GM13977 (cell line): ENCODE measurements around the gene CPTP.

Experiments
- DNase-seq: peaks from one replicate; pipeline ENCODE4 v3.0.0; 2012; ENCODE audit warnings: low spot score
- in situ Hi-C: fragments of 300-500 bp; cut with MboI; formaldehyde crosslinking; loops from one replicate; pipeline ENCODE4 v1.12.0; 2022; ENCODE audit warnings: low sequenced_read_pairs, low pct_unique_long_range_greater_than_20kb, mixed read lengths, inconsistent platforms; ENCODE audit not compliant: unreplicated experiment
- TF ChIP-seq, protein P1 (sequence below): IDR thresholded peaks from 2 replicates; pipeline ENCODE4 v1.5.1; 2012; ENCODE audit warnings: mild to moderate bottlenecking, control low read depth; ENCODE audit not compliant: insufficient read depth; ENCODE audit errors: extremely low read depth, missing control alignments

Gene CPTP

DNA sequence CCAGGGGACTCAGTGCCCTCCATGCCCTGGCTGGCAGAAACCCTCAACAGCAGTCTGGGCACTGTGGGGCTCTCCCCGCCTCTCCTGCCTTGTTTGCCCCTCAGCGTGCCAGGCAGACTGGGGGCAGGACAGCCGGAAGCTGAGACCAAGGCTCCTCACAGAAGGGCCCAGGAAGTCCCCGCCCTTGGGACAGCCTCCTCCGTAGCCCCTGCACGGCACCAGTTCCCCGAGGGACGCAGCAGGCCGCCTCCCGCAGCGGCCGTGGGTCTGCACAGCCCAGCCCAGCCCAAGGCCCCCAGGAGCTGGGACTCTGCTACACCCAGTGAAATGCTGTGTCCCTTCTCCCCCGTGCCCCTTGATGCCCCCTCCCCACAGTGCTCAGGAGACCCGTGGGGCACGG is 3.7 kb downstream of the CPTP start:
- no peak for DNase-seq
- in situ Hi-C loops, result no loop called here
- TF ChIP-seq, protein P1, sequence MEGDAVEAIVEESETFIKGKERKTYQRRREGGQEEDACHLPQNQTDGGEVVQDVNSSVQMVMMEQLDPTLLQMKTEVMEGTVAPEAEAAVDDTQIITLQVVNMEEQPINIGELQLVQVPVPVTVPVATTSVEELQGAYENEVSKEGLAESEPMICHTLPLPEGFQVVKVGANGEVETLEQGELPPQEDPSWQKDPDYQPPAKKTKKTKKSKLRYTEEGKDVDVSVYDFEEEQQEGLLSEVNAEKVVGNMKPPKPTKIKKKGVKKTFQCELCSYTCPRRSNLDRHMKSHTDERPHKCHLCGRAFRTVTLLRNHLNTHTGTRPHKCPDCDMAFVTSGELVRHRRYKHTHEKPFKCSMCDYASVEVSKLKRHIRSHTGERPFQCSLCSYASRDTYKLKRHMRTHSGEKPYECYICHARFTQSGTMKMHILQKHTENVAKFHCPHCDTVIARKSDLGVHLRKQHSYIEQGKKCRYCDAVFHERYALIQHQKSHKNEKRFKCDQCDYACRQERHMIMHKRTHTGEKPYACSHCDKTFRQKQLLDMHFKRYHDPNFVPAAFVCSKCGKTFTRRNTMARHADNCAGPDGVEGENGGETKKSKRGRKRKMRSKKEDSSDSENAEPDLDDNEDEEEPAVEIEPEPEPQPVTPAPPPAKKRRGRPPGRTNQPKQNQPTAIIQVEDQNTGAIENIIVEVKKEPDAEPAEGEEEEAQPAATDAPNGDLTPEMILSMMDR, result no peak

DNA sequence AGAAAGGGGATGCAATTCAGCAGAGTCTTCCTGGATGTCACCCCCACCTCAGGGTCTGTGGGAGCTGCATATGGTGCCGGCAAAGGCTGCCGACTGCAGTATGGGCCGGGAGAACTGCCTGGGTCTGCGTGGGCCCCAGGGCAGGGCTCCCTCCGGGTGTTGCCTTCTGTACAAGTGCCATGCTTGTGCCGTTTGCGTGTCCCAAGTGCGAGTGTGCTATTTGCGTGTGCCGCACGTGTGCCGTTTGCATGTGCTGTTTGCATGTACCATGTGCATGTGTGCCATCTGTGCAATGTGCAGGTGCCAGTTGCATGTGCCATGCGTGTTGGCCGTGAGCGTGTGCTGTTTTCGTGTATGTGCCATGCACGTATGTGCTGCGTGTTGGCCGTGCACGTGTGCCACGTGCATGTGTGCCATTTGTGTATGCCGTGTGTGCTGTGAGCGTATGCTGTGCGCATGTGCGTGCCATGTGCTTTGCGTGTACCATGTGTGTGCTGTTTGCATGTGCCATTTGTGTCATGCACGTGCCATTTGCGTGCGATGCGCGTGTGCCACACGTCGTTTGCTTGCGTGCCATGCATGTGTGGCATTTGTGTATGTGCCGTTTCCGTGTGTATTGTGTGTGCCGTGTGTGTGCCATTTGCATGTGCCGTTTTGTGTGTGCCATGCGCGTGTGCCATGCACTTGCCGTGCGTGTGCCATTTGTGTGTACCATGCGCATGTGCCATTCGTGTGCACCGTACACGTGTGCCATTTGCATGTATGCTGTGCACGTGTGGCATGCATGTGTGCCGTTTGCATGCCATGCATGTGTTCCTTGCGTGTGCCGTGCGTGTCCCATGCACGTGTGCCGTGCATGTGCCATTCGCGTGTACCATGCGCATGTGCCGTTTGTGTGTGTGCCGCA is 5.0 kb downstream of the CPTP start:
- TF ChIP-seq, protein P1, result no peak
- in situ Hi-C loops, result no loop called here
- no peak for DNase-seq

GRCh38 chr1:1330366-1331067 is 5.9 kb downstream of the CPTP start:
- TF ChIP-seq, protein P1, result no peak
- DNase-seq, result no peak
- in situ Hi-C loops, result no loop called here

- no peak for DNase-seq
- in situ Hi-C loops, result no loop called here
- TF ChIP-seq, protein P1, result no peak
These were observed 6.7 kb downstream of the CPTP start, which contains the start of gene TAS1R3 for GRCh38 chr1:1331068-1331965. TSS of gene TAS1R3 (plus strand) at chr1:1331280. CDS start at chr1:1331346, 66 bp downstream.

DNA sequence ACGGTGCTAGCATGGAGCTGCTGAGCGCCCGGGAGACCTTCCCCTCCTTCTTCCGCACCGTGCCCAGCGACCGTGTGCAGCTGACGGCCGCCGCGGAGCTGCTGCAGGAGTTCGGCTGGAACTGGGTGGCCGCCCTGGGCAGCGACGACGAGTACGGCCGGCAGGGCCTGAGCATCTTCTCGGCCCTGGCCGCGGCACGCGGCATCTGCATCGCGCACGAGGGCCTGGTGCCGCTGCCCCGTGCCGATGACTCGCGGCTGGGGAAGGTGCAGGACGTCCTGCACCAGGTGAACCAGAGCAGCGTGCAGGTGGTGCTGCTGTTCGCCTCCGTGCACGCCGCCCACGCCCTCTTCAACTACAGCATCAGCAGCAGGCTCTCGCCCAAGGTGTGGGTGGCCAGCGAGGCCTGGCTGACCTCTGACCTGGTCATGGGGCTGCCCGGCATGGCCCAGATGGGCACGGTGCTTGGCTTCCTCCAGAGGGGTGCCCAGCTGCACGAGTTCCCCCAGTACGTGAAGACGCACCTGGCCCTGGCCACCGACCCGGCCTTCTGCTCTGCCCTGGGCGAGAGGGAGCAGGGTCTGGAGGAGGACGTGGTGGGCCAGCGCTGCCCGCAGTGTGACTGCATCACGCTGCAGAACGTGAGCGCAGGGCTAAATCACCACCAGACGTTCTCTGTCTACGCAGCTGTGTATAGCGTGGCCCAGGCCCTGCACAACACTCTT is 7.6 kb downstream of the CPTP start:
- no peak for DNase-seq
- in situ Hi-C loops, result no loop called here
- TF ChIP-seq, protein P1, result no peak
